Ishikawa (cell line): ENCODE data around the gene HTR2A.

Source experiments
- CEBPB ChIP-seq: IDR thresholded peaks from 2 replicates; pipeline ENCODE4 v1.6.1; 2012
- CREB1 ChIP-seq: IDR thresholded peaks from 2 replicates; pipeline ENCODE4 v1.6.1; 2012; ENCODE audit warnings: low read depth
- REST ChIP-seq: IDR thresholded peaks from 2 replicates; pipeline ENCODE4 v1.6.1; 2012; ENCODE audit warnings: low read depth, mild to moderate bottlenecking
- TAF1 ChIP-seq: IDR thresholded peaks from 2 replicates; pipeline ENCODE4 v1.6.1; 2012; ENCODE audit warnings: low read depth, mild to moderate bottlenecking
- YY1 ChIP-seq: IDR thresholded peaks from 2 replicates; pipeline ENCODE4 v1.6.1; 2012; ENCODE audit warnings: low read depth

DNA sequence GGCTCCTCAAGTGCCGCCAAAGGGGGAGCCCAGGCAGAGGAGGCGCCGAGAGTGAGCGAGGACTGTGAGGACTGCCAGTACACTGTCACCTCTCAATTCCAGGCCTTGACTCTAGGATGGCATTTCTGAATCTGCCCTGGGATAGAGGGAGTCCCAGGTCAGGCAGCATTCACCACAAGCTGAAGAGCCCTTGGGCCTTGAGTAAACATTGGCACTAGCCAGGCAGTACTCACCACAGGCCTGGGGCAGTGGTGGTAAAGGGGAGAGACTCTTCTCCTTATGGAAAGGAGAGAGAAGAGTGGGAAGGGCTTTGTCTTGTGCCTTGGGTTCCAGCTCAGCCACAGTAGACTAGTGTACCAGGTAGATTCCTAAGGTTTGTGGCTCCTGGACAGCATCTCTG is 39.7 kb upstream of the HTR2A start:
- TF ChIP-seq REST (no peak), YY1 (no peak), CEBPB (no peak), TAF1 (no peak), CREB1 (no peak)
